ENCODE results near the gene UBD.

UBD gene

GRCh38 chr6:29528300-29528931, 31.1 kb downstream of the UBD start:
- TF ChIP-seq EZH2phosphoT487 (conservative IDR thresholded peaks at IDR 0.05; ENCODE audit: low read length) (no peak), CTCF (IDR thresholded peaks at IDR 0.05; ENCODE audit: insufficient read depth, low read length, poor library complexity, severe bottlenecking) (no peak)
- H3K9me2 ChIP-seq (replicated peaks; ENCODE audit: insufficient read depth, low read length): no peaks in the 10 kb centered on the region

GRCh38 chr6:29527564-29527963, 32.0 kb downstream of the UBD start:
- Histone ChIP-seq H3K27ac (ENCODE audit: low read depth, low read length) (no peak overlapping the region), H3K9me2 (replicated peaks; ENCODE audit: insufficient read depth, low read length) (no peaks in the 10 kb centered on the region), H3K36me3 (ENCODE audit: low read length) (no peaks in the 10 kb centered on the region)

More at GRCh38 chr6:29528300-29528931, 31.1 kb downstream of the UBD start:
- Histone ChIP-seq H4K20me1 (ENCODE audit: low read depth, low read length) (no peaks in the 10 kb centered on the region), H3K4me3 (ENCODE audit: insufficient read depth, low read length, poor library complexity, severe bottlenecking) (no peak overlapping the region), H3F3A (ENCODE audit: insufficient read depth) (no peaks in the 10 kb centered on the region), H2AFZ (ENCODE audit: low read depth, low read length, severe bottlenecking) (no peak overlapping the region), H3K79me2 (ENCODE audit: insufficient read depth, low read length) (no peaks in the 10 kb centered on the region), H3K9ac (ENCODE audit: low read length) (no peak overlapping the region), H3K9me3 (ENCODE audit: insufficient read depth, low read length) (peaks cover 2% of the 10 kb centered on the region; the same call in 1 of the 2 replicates), H3K36me3 (ENCODE audit: low read length) (no peaks in the 10 kb centered on the region), H3K4me2 (ENCODE audit: low read depth, low read length, poor library complexity, severe bottlenecking) (no peak overlapping the region), H3K27me3 (ENCODE audit: low read length) (no peaks in the 10 kb centered on the region), H3K27ac (ENCODE audit: low read depth, low read length) (no peak overlapping the region)

GRCh38 chr6:29527126-29527525, 32.4 kb downstream of the UBD start:
- no peaks in the 10 kb centered on the region for H3K79me2 ChIP-seq (ENCODE audit: insufficient read depth, low read length)
- H3K4me2 ChIP-seq (ENCODE audit: low read depth, low read length, poor library complexity, severe bottlenecking): no peak overlapping the region
- no peaks in the 10 kb centered on the region for H3K27me3 ChIP-seq (ENCODE audit: low read length)
- H3F3A ChIP-seq (ENCODE audit: insufficient read depth): no peaks in the 10 kb centered on the region
- no peaks in the 10 kb centered on the region for H4K20me1 ChIP-seq (ENCODE audit: low read depth, low read length)
- TF ChIP-seq CTCF (IDR thresholded peaks at IDR 0.05; ENCODE audit: insufficient read depth, low read length, poor library complexity, severe bottlenecking) (no peak), EZH2phosphoT487 (conservative IDR thresholded peaks at IDR 0.05; ENCODE audit: low read length) (no peak)
- H3K9me3 ChIP-seq (ENCODE audit: insufficient read depth, low read length): peaks cover 6% of the 10 kb centered on the region; the same call in 1 of the 2 replicates
- H3K27ac ChIP-seq (ENCODE audit: low read depth, low read length): no peak overlapping the region
- H3K36me3 ChIP-seq (ENCODE audit: low read length): no peaks in the 10 kb centered on the region
- H3K9me2 ChIP-seq (replicated peaks; ENCODE audit: insufficient read depth, low read length): no peaks in the 10 kb centered on the region
- no peak overlapping the region for H2AFZ ChIP-seq (ENCODE audit: low read depth, low read length, severe bottlenecking)
- H3K4me3 ChIP-seq (ENCODE audit: insufficient read depth, low read length, poor library complexity, severe bottlenecking): no peak overlapping the region
- H3K9ac ChIP-seq (ENCODE audit: low read length): no peak overlapping the region

More at GRCh38 chr6:29527564-29527963, 32.0 kb downstream of the UBD start:
- no peaks in the 10 kb centered on the region for H3K27me3 ChIP-seq (ENCODE audit: low read length)
- H3K4me2 ChIP-seq (ENCODE audit: low read depth, low read length, poor library complexity, severe bottlenecking): no peak overlapping the region
- H3F3A ChIP-seq (ENCODE audit: insufficient read depth): no peaks in the 10 kb centered on the region
- no peaks in the 10 kb centered on the region for H4K20me1 ChIP-seq (ENCODE audit: low read depth, low read length)
- H3K79me2 ChIP-seq (ENCODE audit: insufficient read depth, low read length): no peaks in the 10 kb centered on the region
- peaks cover 6% of the 10 kb centered on the region; the same call in 1 of the 2 replicates for H3K9me3 ChIP-seq (ENCODE audit: insufficient read depth, low read length)
- H2AFZ ChIP-seq (ENCODE audit: low read depth, low read length, severe bottlenecking): no peak overlapping the region
- no peak overlapping the region for H3K4me3 ChIP-seq (ENCODE audit: insufficient read depth, low read length, poor library complexity, severe bottlenecking)
- H3K9ac ChIP-seq (ENCODE audit: low read length): no peak overlapping the region
- TF ChIP-seq CTCF (IDR thresholded peaks at IDR 0.05; ENCODE audit: insufficient read depth, low read length, poor library complexity, severe bottlenecking) (no peak), EZH2phosphoT487 (conservative IDR thresholded peaks at IDR 0.05; ENCODE audit: low read length) (no peak)
